Measurements from ENCODE around the gene IL24. TPM values are rescaled to one million over a fixed set of nuclear protein-coding genes. Genes with fewer than 3 reads are reported as not detected.
"Not testable (repeated sequence)": the region's sequence is repeated elsewhere in the genome, so short reads cannot be mapped to it uniquely, and the experiment has no call there.

IL24 gene
- total RNA-seq, 1 experiment from 2014 or later: not detected

- Histone ChIP-seq H3K27ac (no peak within 1 kb of the TSS), H3K9me3 (replicated peaks) (no peaks in the 10 kb centered on the region), H3K36me3 (no peaks in the 10 kb centered on the region), H3K4me1 (no peaks in the 10 kb centered on the region), H3K4me3 (no peak within 1 kb of the TSS), H3K27me3 (peaks cover under 1% of the 10 kb centered on the region; the same call in 1 of the 2 replicates)
- no peak for DNase-seq
Observed at GRCh38 chr1:206921772-206922265, 24.6 kb downstream of the IL24 start, which contains the start of gene FCMR. Gene FCMR, minus strand, starts transcription at chr1:206921941. Its CDS starts 87 bp downstream, at chr1:206921854.

- Histone ChIP-seq H3K4me1 (no peaks in the 10 kb centered on the region), H3K4me3 (no peak overlapping the region), H3K9me3 (replicated peaks) (no peaks in the 10 kb centered on the region), H3K36me3 (no peaks in the 10 kb centered on the region), H3K27me3 (no peaks in the 10 kb centered on the region), H3K27ac (no peak overlapping the region)
- no peak for DNase-seq
Observed at GRCh38 chr1:206922524-206922923, 25.3 kb downstream of the IL24 start.

GRCh38 chr1:206923009-206923960, 26.0 kb downstream of the IL24 start:
- DNase-seq: peak; percentile 27 to 39
- no peaks in the 10 kb centered on the region for H3K4me1 ChIP-seq
- H3K27me3 ChIP-seq: no peaks in the 10 kb centered on the region
- H3K4me3 ChIP-seq: no peak overlapping the region
- H3K36me3 ChIP-seq: no peaks in the 10 kb centered on the region
- H3K9me3 ChIP-seq (replicated peaks): no peaks in the 10 kb centered on the region
- H3K27ac ChIP-seq: no peak overlapping the region

- not testable (repeated sequence) for DNase-seq; H3K4me3 ChIP-seq; H3K9me3 ChIP-seq (replicated peaks); H3K36me3 ChIP-seq; H3K27ac ChIP-seq; H3K27me3 ChIP-seq; H3K4me1 ChIP-seq
Observed at GRCh38 chr1:206923961-206924557, 26.8 kb downstream of the IL24 start.

GRCh38 chr1:206924592-206925105, 27.4 kb downstream of the IL24 start:
- H3K27me3 ChIP-seq: no peaks in the 10 kb centered on the region
- H3K9me3 ChIP-seq (replicated peaks): no peaks in the 10 kb centered on the region
- DNase-seq: no peak
- H3K27ac ChIP-seq: no peak overlapping the region
- no peaks in the 10 kb centered on the region for H3K36me3 ChIP-seq
- H3K4me3 ChIP-seq: no peak overlapping the region
- no peaks in the 10 kb centered on the region for H3K4me1 ChIP-seq

- DNase-seq: peak in 1 of 2 experiments; percentile 15
- Histone ChIP-seq H3K27me3 (no peaks in the 10 kb centered on the region), H3K4me3 (no peak overlapping the region), H3K27ac (no peak overlapping the region), H3K36me3 (no peaks in the 10 kb centered on the region), H3K9me3 (replicated peaks) (no peaks in the 10 kb centered on the region), H3K4me1 (no peaks in the 10 kb centered on the region)
Observed at GRCh38 chr1:206925106-206925736, 28.0 kb downstream of the IL24 start.

GRCh38 chr1:206926286-206926685, 29.0 kb downstream of the IL24 start:
- DNase-seq: no peak
- no peaks in the 10 kb centered on the region for H3K9me3 ChIP-seq (replicated peaks)
- H3K4me1 ChIP-seq: no peaks in the 10 kb centered on the region
- H3K27me3 ChIP-seq: no peaks in the 10 kb centered on the region
- no peak overlapping the region for H3K4me3 ChIP-seq
- H3K36me3 ChIP-seq: no peaks in the 10 kb centered on the region
- H3K27ac ChIP-seq: no peak overlapping the region

GRCh38 chr1:206929524-206929923, 32.3 kb downstream of the IL24 start:
- no peak for DNase-seq
- Histone ChIP-seq H3K36me3 (no peaks in the 10 kb centered on the region), H3K27me3 (peaks cover 7% of the 10 kb centered on the region; the same call in 1 of the 2 replicates), H3K4me3 (no peak overlapping the region), H3K27ac (no peak overlapping the region), H3K4me1 (no peaks in the 10 kb centered on the region), H3K9me3 (replicated peaks) (no peaks in the 10 kb centered on the region)

- Histone ChIP-seq H3K27me3 (peaks cover 7% of the 10 kb centered on the region; the same call in 1 of the 2 replicates), H3K27ac (no peak overlapping the region), H3K9me3 (replicated peaks) (no peaks in the 10 kb centered on the region), H3K36me3 (no peaks in the 10 kb centered on the region), H3K4me1 (no peaks in the 10 kb centered on the region), H3K4me3 (no peak overlapping the region)
- DNase-seq: no peak
Observed at GRCh38 chr1:206930210-206930798, 33.1 kb downstream of the IL24 start.

- Histone ChIP-seq H3K4me3 (no peak overlapping the region), H3K9me3 (replicated peaks) (no peaks in the 10 kb centered on the region), H3K27me3 (peaks cover 7% of the 10 kb centered on the region; the same call in 1 of the 2 replicates), H3K27ac (no peak overlapping the region), H3K4me1 (no peaks in the 10 kb centered on the region), H3K36me3 (no peaks in the 10 kb centered on the region)
- DNase-seq: no peak
Observed at GRCh38 chr1:206931709-206932108, 34.5 kb downstream of the IL24 start.

- Histone ChIP-seq H3K27me3 (peaks cover 7% of the 10 kb centered on the region; the same call in 1 of the 2 replicates), H3K4me3 (no peak overlapping the region), H3K27ac (no peak overlapping the region), H3K36me3 (no peaks in the 10 kb centered on the region), H3K9me3 (replicated peaks) (no peaks in the 10 kb centered on the region), H3K4me1 (no peaks in the 10 kb centered on the region)
- DNase-seq: no peak
Observed at GRCh38 chr1:206932177-206932576, 34.9 kb downstream of the IL24 start.

GRCh38 chr1:206933333-206933945, 36.2 kb downstream of the IL24 start:
- no peaks in the 10 kb centered on the region for H3K9me3 ChIP-seq (replicated peaks)
- DNase-seq: peak; percentile 55 to 70
- H3K27me3 ChIP-seq: peaks cover 7% of the 10 kb centered on the region
- H3K4me3 ChIP-seq: no peak overlapping the region
- no peak overlapping the region for H3K27ac ChIP-seq
- H3K36me3 ChIP-seq: no peaks in the 10 kb centered on the region
- no peaks in the 10 kb centered on the region for H3K4me1 ChIP-seq

- H3K36me3 ChIP-seq: no peaks in the 10 kb centered on the region
- DNase-seq: peak; percentile 42 to 57
- no peaks in the 10 kb centered on the region for H3K4me1 ChIP-seq
- peaks cover 10% of the 10 kb centered on the region for H3K27me3 ChIP-seq
- no peak overlapping the region for H3K27ac ChIP-seq
- no peak overlapping the region for H3K4me3 ChIP-seq
- no peaks in the 10 kb centered on the region for H3K9me3 ChIP-seq (replicated peaks)
Observed at GRCh38 chr1:206935491-206936067, 38.3 kb downstream of the IL24 start.

- no peaks in the 10 kb centered on the region for H3K4me1 ChIP-seq
- DNase-seq: no peak
- H3K36me3 ChIP-seq: no peaks in the 10 kb centered on the region
- H3K27me3 ChIP-seq: peaks cover 3% of the 10 kb centered on the region
- H3K27ac ChIP-seq: no peak overlapping the region
- no peaks in the 10 kb centered on the region for H3K9me3 ChIP-seq (replicated peaks)
- H3K4me3 ChIP-seq: no peak overlapping the region
Observed at GRCh38 chr1:206937425-206937824, 40.2 kb downstream of the IL24 start.

Measured in SJCRH30 (cell line).